HL-60 (cell line): Measurements from ENCODE around the gene PCSK5.

Experiments used
- POLR2AphosphoS5 ChIP-seq: IDR thresholded peaks from 2 replicates; pipeline ENCODE4 v1.6.1; 2012; ENCODE audit warnings: low read depth
- TF ChIP-seq, protein P1 (sequence below): IDR thresholded peaks from one replicate; pipeline ENCODE4 v1.5.1; 2011; ENCODE audit warnings: low read length, control low read depth, inconsistent platforms; ENCODE audit not compliant: insufficient read depth

DNA sequence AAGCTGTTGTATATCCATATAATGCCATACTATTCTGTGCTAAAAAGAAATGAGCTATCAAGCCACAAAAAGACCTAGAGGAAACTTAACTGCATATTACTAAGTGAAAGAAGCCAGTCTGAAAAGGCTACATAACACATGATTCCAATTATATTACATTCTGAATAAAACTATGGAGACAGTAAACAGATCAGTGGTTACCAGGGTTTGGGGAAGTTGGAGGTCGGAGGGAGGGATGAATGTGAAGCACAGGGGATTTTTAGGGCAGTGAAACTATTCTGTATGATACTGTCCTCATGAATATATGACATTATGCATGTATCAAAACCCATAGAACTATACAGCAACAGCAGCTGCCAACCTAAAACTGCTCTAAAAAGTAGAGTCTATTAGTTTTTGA is 509.4 kb downstream of the PCSK5 start:
- TF ChIP-seq, protein P1, sequence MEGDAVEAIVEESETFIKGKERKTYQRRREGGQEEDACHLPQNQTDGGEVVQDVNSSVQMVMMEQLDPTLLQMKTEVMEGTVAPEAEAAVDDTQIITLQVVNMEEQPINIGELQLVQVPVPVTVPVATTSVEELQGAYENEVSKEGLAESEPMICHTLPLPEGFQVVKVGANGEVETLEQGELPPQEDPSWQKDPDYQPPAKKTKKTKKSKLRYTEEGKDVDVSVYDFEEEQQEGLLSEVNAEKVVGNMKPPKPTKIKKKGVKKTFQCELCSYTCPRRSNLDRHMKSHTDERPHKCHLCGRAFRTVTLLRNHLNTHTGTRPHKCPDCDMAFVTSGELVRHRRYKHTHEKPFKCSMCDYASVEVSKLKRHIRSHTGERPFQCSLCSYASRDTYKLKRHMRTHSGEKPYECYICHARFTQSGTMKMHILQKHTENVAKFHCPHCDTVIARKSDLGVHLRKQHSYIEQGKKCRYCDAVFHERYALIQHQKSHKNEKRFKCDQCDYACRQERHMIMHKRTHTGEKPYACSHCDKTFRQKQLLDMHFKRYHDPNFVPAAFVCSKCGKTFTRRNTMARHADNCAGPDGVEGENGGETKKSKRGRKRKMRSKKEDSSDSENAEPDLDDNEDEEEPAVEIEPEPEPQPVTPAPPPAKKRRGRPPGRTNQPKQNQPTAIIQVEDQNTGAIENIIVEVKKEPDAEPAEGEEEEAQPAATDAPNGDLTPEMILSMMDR, result no peak
- no peak for TF ChIP-seq POLR2AphosphoS5
